SK-N-SH treated with all-trans-retinoic acid at 6 μM for 48 hours (cell line): Measurements from ENCODE around the gene TRIM10.

Experiments used
- ATAC-seq: fragments of 200-7000 bp; cut with Tn5 transposase; 3 replicates; pipeline ENCODE4 v1.9.1; 2020; ENCODE audit warnings: mild to moderate bottlenecking, moderate library complexity
- ARNTL ChIP-seq: fragments of 450-650 bp; formaldehyde crosslinking; IDR thresholded peaks from 2 replicates; pipeline ENCODE4 v1.5.0; 2020; ENCODE audit warnings: low read depth, mild to moderate bottlenecking, moderate library complexity, borderline replicate concordance
- BACH2 ChIP-seq: fragments of 250-450 bp; sonication (Bioruptor Pico); IDR thresholded peaks from 2 replicates; pipeline ENCODE4 v1.9.0; 2021; ENCODE audit warnings: mild to moderate bottlenecking, borderline replicate concordance
- ESRRG ChIP-seq: fragments of 250-450 bp; sonication (Bioruptor Pico); IDR thresholded peaks from 2 replicates; pipeline ENCODE4 v1.6.1; 2021; ENCODE audit warnings: mild to moderate bottlenecking
- GLIS3 ChIP-seq: fragments of 250-450 bp; sonication (Bioruptor Pico); IDR thresholded peaks from 2 replicates; pipeline ENCODE4 v1.5.0; 2020; ENCODE audit warnings: mild to moderate bottlenecking, moderate library complexity
- ISL1 ChIP-seq: fragments of 250-450 bp; sonication (Bioruptor Pico); IDR thresholded peaks from 2 replicates; pipeline ENCODE4 v2.1.2; 2022; ENCODE audit warnings: mild to moderate bottlenecking, moderate library complexity
- OSR1 ChIP-seq: fragments of 250-450 bp; sonication (Bioruptor Pico); IDR thresholded peaks from 2 replicates; pipeline ENCODE4 v1.8.0; 2022; ENCODE audit warnings: moderate library complexity, mild to moderate bottlenecking, inconsistent platforms
- RARB ChIP-seq: fragments of 250-450 bp; sonication (Bioruptor Pico); IDR thresholded peaks from 2 replicates; pipeline ENCODE4 v1.8.0; 2021; ENCODE audit warnings: mild to moderate bottlenecking, moderate library complexity
- SNAI2 ChIP-seq: fragments of 250-450 bp; sonication (Bioruptor Pico); IDR thresholded peaks from 2 replicates; pipeline ENCODE4 v1.5.0; 2020; ENCODE audit warnings: mild to moderate bottlenecking, moderate library complexity
- TOX ChIP-seq: fragments of 250-450 bp; sonication (Bioruptor Pico); IDR thresholded peaks from 2 replicates; pipeline ENCODE4 v1.8.0; 2021; ENCODE audit warnings: mild to moderate bottlenecking, moderate library complexity, borderline replicate concordance
- ZC3H10 ChIP-seq: fragments of 250-450 bp; sonication (Bioruptor Pico); IDR thresholded peaks from 2 replicates; pipeline ENCODE4 v1.5.1; 2021; ENCODE audit warnings: mild to moderate bottlenecking, moderate library complexity
- ZFP3 ChIP-seq: fragments of 250-450 bp; sonication (Bioruptor Pico); IDR thresholded peaks from 2 replicates; pipeline ENCODE4 v1.5.0; 2020; ENCODE audit warnings: mild to moderate bottlenecking, moderate library complexity
- ZFP30 ChIP-seq: fragments of 450-650 bp; formaldehyde crosslinking; IDR thresholded peaks from 2 replicates; pipeline ENCODE4 v1.5.0; 2022; ENCODE audit warnings: mild to moderate bottlenecking, moderate library complexity
- ZNF565 ChIP-seq: fragments of 450-650 bp; formaldehyde crosslinking; conservative IDR thresholded peaks from 2 replicates; pipeline ENCODE4 v1.5.0; 2020; ENCODE audit warnings: low read depth, mild to moderate bottlenecking, moderate library complexity
- ZNF70 ChIP-seq: fragments of 450-650 bp; formaldehyde crosslinking; IDR thresholded peaks from 2 replicates; pipeline ENCODE4 v1.5.0; 2020; ENCODE audit warnings: mild to moderate bottlenecking, moderate library complexity
- ZNF8 ChIP-seq: fragments of 450-650 bp; formaldehyde crosslinking; IDR thresholded peaks from 2 replicates; pipeline ENCODE4 v1.5.0; 2020; ENCODE audit warnings: mild to moderate bottlenecking, moderate library complexity
- TF ChIP-seq, protein P1 (sequence below): fragments of 250-450 bp; sonication (Bioruptor Pico); IDR thresholded peaks from 2 replicates; pipeline ENCODE4 v1.5.1; 2021; ENCODE audit warnings: mild to moderate bottlenecking, moderate library complexity
- TF ChIP-seq, protein P2 (sequence below): fragments of 250-450 bp; sonication (Bioruptor Pico); IDR thresholded peaks from 2 replicates; pipeline ENCODE4 v1.8.0; 2021; ENCODE audit warnings: low read depth, mild to moderate bottlenecking, moderate library complexity, borderline replicate concordance
- TF ChIP-seq, protein P3 (sequence below): fragments of 250-450 bp; sonication (Bioruptor Pico); IDR thresholded peaks from 2 replicates; pipeline ENCODE4 v1.8.0; 2020; ENCODE audit warnings: mild to moderate bottlenecking, moderate library complexity, borderline replicate concordance
- TF ChIP-seq, protein P4 (sequence below): fragments of 250-450 bp; sonication (Bioruptor Pico); IDR thresholded peaks from 2 replicates; pipeline ENCODE4 v1.5.1; 2020; ENCODE audit warnings: low read depth, mild to moderate bottlenecking, moderate library complexity
- TF ChIP-seq, protein P5 (sequence below): fragments of 250-450 bp; sonication (Bioruptor Pico); IDR thresholded peaks from 2 replicates; pipeline ENCODE4 v1.5.0; 2020; ENCODE audit warnings: mild to moderate bottlenecking, moderate library complexity

The TRIM10 gene

DNA sequence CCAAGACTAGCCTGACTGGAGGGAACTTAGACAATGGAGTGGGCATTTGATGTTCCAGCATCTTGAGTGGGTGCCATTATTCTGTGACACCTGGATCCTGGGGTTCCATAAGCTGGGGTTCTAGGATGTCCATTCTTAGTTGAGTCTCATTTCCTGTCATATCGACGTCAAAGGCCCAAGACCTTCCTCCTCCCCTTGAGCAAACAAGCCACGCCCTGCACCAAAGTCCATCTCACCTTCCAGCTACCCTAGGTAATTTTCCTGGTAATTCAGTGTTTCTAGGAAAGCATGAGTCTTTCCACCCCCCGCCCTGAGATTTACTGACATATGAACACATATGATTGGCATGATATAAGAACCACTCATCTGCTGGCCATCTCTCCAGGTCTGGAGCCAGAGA lies 25.3 kb downstream of the TRIM10 start, which contains the start of gene TRIM40 (continued):
- TF ChIP-seq, protein P1, sequence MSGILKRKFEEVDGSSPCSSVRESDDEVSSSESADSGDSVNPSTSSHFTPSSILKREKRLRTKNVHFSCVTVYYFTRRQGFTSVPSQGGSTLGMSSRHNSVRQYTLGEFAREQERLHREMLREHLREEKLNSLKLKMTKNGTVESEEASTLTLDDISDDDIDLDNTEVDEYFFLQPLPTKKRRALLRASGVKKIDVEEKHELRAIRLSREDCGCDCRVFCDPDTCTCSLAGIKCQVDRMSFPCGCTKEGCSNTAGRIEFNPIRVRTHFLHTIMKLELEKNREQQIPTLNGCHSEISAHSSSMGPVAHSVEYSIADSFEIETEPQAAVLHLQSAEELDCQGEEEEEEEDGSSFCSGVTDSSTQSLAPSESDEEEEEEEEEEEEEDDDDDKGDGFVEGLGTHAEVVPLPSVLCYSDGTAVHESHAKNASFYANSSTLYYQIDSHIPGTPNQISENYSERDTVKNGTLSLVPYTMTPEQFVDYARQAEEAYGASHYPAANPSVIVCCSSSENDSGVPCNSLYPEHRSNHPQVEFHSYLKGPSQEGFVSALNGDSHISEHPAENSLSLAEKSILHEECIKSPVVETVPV (CRISPR knock-in tag): no peak
- TF ChIP-seq TOX (no peak), ARNTL (CRISPR knock-in tag) (no peak), ESRRG (CRISPR knock-in tag) (no peak), ZFP3 (CRISPR knock-in tag) (no peak), ZNF565 (CRISPR knock-in tag) (no peak), ISL1 (CRISPR knock-in tag) (no peak)
- TF ChIP-seq, protein P2, sequence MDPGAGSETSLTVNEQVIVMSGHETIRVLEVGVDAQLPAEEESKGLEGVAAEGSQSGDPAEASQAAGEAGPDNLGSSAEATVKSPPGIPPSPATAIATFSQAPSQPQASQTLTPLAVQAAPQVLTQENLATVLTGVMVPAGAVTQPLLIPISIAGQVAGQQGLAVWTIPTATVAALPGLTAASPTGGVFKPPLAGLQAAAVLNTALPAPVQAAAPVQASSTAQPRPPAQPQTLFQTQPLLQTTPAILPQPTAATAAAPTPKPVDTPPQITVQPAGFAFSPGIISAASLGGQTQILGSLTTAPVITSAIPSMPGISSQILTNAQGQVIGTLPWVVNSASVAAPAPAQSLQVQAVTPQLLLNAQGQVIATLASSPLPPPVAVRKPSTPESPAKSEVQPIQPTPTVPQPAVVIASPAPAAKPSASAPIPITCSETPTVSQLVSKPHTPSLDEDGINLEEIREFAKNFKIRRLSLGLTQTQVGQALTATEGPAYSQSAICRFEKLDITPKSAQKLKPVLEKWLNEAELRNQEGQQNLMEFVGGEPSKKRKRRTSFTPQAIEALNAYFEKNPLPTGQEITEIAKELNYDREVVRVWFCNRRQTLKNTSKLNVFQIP (CRISPR knock-in tag): no peak

DNA sequence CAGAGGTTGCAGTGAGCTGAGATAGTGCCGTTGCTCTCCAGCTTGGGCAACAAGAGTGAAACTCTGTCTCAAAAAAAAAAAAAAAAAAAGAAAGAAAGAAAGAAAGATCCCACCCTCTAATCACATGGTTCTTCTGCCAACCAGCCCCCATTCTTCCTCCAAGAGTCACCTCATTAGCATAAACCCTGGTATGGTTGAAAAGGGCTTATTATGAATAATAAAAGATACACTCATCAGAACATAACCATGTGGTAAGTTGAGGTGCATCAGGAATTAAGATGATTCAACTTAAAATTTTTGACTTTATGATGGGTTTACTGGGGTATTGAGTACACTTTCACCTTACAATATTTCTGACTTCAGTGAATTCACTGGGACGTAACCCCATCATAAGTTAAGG lies 25.9 kb downstream of the TRIM10 start:
- ATAC-seq: no peak
- TF ChIP-seq, protein P3, sequence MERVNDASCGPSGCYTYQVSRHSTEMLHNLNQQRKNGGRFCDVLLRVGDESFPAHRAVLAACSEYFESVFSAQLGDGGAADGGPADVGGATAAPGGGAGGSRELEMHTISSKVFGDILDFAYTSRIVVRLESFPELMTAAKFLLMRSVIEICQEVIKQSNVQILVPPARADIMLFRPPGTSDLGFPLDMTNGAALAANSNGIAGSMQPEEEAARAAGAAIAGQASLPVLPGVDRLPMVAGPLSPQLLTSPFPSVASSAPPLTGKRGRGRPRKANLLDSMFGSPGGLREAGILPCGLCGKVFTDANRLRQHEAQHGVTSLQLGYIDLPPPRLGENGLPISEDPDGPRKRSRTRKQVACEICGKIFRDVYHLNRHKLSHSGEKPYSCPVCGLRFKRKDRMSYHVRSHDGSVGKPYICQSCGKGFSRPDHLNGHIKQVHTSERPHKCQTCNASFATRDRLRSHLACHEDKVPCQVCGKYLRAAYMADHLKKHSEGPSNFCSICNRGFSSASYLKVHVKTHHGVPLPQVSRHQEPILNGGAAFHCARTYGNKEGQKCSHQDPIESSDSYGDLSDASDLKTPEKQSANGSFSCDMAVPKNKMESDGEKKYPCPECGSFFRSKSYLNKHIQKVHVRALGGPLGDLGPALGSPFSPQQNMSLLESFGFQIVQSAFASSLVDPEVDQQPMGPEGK: no peak
- no peak for TF ChIP-seq ZFP3 (CRISPR knock-in tag)
- no peak for TF ChIP-seq ZNF8 (CRISPR knock-in tag)
- TF ChIP-seq ZNF565 (CRISPR knock-in tag): no peak
- no peak for TF ChIP-seq SNAI2 (CRISPR knock-in tag)
- TF ChIP-seq ZC3H10 (CRISPR knock-in tag): no peak
- no peak for TF ChIP-seq GLIS3 (CRISPR knock-in tag)
- TF ChIP-seq OSR1 (CRISPR knock-in tag): no peak
- TF ChIP-seq ISL1 (CRISPR knock-in tag): no peak
- TF ChIP-seq, protein P1 (CRISPR knock-in tag): no peak
- no peak for TF ChIP-seq RARB (CRISPR knock-in tag)
- TF ChIP-seq, protein P4, sequence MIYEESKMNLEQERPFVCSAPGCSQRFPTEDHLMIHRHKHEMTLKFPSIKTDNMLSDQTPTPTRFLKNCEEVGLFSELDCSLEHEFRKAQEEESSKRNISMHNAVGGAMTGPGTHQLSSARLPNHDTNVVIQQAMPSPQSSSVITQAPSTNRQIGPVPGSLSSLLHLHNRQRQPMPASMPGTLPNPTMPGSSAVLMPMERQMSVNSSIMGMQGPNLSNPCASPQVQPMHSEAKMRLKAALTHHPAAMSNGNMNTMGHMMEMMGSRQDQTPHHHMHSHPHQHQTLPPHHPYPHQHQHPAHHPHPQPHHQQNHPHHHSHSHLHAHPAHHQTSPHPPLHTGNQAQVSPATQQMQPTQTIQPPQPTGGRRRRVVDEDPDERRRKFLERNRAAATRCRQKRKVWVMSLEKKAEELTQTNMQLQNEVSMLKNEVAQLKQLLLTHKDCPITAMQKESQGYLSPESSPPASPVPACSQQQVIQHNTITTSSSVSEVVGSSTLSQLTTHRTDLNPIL (CRISPR knock-in tag): no peak
- TF ChIP-seq ZNF70 (CRISPR knock-in tag): no peak
- TF ChIP-seq, protein P5, sequence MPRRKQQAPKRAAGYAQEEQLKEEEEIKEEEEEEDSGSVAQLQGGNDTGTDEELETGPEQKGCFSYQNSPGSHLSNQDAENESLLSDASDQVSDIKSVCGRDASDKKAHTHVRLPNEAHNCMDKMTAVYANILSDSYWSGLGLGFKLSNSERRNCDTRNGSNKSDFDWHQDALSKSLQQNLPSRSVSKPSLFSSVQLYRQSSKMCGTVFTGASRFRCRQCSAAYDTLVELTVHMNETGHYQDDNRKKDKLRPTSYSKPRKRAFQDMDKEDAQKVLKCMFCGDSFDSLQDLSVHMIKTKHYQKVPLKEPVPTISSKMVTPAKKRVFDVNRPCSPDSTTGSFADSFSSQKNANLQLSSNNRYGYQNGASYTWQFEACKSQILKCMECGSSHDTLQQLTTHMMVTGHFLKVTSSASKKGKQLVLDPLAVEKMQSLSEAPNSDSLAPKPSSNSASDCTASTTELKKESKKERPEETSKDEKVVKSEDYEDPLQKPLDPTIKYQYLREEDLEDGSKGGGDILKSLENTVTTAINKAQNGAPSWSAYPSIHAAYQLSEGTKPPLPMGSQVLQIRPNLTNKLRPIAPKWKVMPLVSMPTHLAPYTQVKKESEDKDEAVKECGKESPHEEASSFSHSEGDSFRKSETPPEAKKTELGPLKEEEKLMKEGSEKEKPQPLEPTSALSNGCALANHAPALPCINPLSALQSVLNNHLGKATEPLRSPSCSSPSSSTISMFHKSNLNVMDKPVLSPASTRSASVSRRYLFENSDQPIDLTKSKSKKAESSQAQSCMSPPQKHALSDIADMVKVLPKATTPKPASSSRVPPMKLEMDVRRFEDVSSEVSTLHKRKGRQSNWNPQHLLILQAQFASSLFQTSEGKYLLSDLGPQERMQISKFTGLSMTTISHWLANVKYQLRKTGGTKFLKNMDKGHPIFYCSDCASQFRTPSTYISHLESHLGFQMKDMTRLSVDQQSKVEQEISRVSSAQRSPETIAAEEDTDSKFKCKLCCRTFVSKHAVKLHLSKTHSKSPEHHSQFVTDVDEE (CRISPR knock-in tag): no peak
- TF ChIP-seq TOX: no peak
- no peak for TF ChIP-seq ESRRG (CRISPR knock-in tag)
- TF ChIP-seq, all 23 proteins: peak for 0

DNA sequence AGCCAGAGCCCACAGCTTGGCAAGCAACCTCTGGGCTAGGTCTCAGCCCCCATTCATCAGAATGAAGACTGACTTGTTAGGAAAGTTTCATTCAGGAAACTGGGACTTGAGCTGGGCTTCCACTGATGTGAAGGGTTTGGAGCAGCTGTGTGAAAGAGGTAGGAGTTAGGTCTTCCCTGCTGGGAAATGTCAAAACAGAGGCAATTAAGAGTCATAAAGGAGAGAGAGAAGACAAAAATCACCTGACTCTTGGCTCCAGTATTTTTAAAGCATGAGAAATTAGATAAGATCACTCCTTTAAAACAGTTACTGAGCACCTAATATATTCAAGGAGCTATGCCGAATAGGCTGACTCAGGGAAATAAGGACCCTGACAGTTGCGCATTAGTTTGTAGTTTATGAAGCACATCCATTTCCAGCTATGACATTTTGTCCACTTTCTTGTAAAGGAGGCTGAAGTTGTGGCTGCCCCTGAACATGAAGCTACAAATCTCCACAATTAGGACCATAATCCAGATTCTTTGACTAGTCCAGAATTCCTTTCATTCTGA lies 29.0 kb downstream of the TRIM10 start:
- no peak for ATAC-seq
- TF ChIP-seq ZFP30 (CRISPR knock-in tag) (no peak), BACH2 (no peak), ARNTL (CRISPR knock-in tag) (no peak), ZNF8 (CRISPR knock-in tag) (no peak), GLIS3 (CRISPR knock-in tag) (no peak), ESRRG (CRISPR knock-in tag) (no peak), TOX (no peak), SNAI2 (CRISPR knock-in tag) (no peak)
- TF ChIP-seq, protein P4 (CRISPR knock-in tag): no peak
- TF ChIP-seq, protein P1 (CRISPR knock-in tag): no peak
- TF ChIP-seq, protein P2 (CRISPR knock-in tag): no peak
